Ovary (tissue), 9 donors: ENCODE measurements around the gene PARD3. TPM values are rescaled to one million over a fixed set of nuclear protein-coding genes. Genes with fewer than 3 reads are reported as not detected.

Source experiments
- DNase-seq, 5 donors: peaks; one replicate each; pipeline ENCODE4 v3.0.0-alpha.2; 2019 to 2020
- H3K27ac ChIP-seq, 2 donors: fragments of 200-600 bp; one replicate each; pipeline versions ENCODE4 v1.5.1 to v1.8.0; 2019 to 2022
- H3K27me3 ChIP-seq: fragments of 200-600 bp; one replicate; pipeline ENCODE4 v1.8.0; 2022
- H3K36me3 ChIP-seq: fragments of 200-600 bp; sonication (generic); one replicate; pipeline ENCODE4 v1.5.1; 2019
- H3K4me1 ChIP-seq: one replicate; pipeline ENCODE4 v1.8.1; 2013; ENCODE audit warnings: mild to moderate bottlenecking, moderate library complexity; ENCODE audit not compliant: insufficient read depth
- H3K4me3 ChIP-seq: fragments of 200-600 bp; sonication (generic); one replicate; pipeline ENCODE4 v1.5.1; 2017
- H3K9me3 ChIP-seq, 2 donors: fragments of 200-600 bp in 1 of 2; sonication (generic) in 1 of 2; one replicate each; pipeline versions ENCODE4 v1.5.1 to v1.8.1; 2013 to 2019; ENCODE audit warnings: mild to moderate bottlenecking in 1 of 2, moderate library complexity in 1 of 2
- EP300 ChIP-seq: sonication (generic); formaldehyde crosslinking; IDR thresholded peaks from one replicate; pipeline ENCODE4 v1.6.1; 2017; ENCODE audit warnings: antibody characterized with exemption
- POLR2A ChIP-seq: fragments of 450-650 bp; IDR thresholded peaks from one replicate; pipeline ENCODE4 v1.6.1; 2017; ENCODE audit warnings: antibody characterized with exemption, mild to moderate bottlenecking, moderate library complexity
- WGBS, 3 donors: extraction: QIAGEN DNeasy Blood & Tissue Kit in 1 of 3; methylation state at CpG; one replicate each; pipeline versions ENCODE4 v1.1.5 to v1.1.7; 2013 to 2017; 5-methylcytosine and 5-hydroxymethylcytosine counted together
- intact Hi-C, 4 donors: fragments of 100-400 bp; cut with DNase I; formaldehyde crosslinking; loops; one replicate each; pipeline versions ENCODE4 v1.11.0 to v1.15.1; 2022 to 2023
- polyA plus RNA-seq, 2 donors: library from polyadenylated mRNA; stranded (reverse); fragments of 200-250 nt in 1 of 2; fragments of 350-450 nt in 1 of 2; fragmentation: Illumina TruSeq in 1 of 2; extraction: RNeasy Lipid Tissue Mini Kit (QIAGEN cat#74804) in 1 of 2; gene quantifications; one replicate each; pipeline ENCODE4 v1.2.3, GENCODE V29; 2013 to 2014
- total RNA-seq, 7 donors: library from RNA; depleted of rRNA in 2 of 7; stranded (reverse); fragments of >200 nt in 2 of 7; fragmentation: NEBNext Ultra II Directional in 3 of 7; extraction: Animal tissue kit (Norgen Biotek cat#: 25700) in 3 of 7; gene quantifications; one replicate each; pipeline versions ENCODE4 v1.1.0 to v1.2.4, GENCODE V29; 2016 to 2023
- TF ChIP-seq, protein P1 (sequence below), 3 donors: fragments of 450-650 bp in 2 of 3; fragments of 200-600 bp in 1 of 3; IDR thresholded peaks; one replicate each; pipeline versions ENCODE4 v1.5.1 to v1.8.0; 2016 to 2022; ENCODE audit warnings: antibody characterized with exemption in 3 of 3, mild to moderate bottlenecking in 1 of 3
- donor health status: DM: no; HTN: no; CAD: no; lungs with moderate emphysema.
- donor health status: DM: no; HTN: no; CAD: no.
- donor health status: Bipolar disorder and iron deficiency.
- donor health status: DM: yes; HTN: yes; CAD: no.
- donor health status: DM: no; HTN: no; CAD: no.
- donor health status: DM: yes; HTN: yes; CAD: no.

The PARD3 gene
- total and polyA plus RNA-seq, 9 donors, result 31.8 to 92.3 (median 67.1) TPM

DNA sequence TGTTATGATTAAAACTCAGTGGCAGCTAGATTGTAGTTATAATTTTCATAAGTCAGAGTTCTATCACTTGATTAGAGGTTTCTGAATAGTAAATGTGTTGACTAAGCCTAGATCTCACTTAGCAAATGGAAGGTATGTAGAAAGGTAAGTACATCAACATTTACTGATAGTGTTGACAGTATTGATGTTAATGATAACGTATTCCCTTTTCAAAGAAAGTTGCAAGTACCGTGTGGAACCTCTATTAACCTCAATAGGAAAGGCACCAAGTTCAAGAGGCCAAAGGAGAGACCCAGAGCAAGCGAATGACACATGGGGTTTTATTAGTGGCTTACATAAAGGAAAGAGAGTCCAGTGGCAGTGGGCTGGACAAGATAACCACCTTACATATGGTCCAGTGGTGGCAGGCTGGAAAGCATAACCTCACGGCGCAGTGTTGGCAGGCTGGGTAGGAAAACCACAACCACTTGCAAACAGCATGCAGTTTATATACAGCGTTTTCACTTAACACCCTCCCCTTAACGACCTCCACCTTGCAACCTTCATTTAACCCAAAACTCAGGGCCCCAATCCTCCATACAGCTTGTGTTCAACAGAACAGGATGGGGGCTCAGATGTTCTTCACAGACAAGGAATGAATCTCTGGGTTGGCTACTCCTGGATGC lies 611.0 kb downstream of the PARD3 start:
- intact Hi-C loops, result no loop called here
- H3K27me3 ChIP-seq, result no peaks in the 10 kb centered on the region
- TF ChIP-seq POLR2A, result no peak
- no peak for TF ChIP-seq EP300
- TF ChIP-seq, protein P1, sequence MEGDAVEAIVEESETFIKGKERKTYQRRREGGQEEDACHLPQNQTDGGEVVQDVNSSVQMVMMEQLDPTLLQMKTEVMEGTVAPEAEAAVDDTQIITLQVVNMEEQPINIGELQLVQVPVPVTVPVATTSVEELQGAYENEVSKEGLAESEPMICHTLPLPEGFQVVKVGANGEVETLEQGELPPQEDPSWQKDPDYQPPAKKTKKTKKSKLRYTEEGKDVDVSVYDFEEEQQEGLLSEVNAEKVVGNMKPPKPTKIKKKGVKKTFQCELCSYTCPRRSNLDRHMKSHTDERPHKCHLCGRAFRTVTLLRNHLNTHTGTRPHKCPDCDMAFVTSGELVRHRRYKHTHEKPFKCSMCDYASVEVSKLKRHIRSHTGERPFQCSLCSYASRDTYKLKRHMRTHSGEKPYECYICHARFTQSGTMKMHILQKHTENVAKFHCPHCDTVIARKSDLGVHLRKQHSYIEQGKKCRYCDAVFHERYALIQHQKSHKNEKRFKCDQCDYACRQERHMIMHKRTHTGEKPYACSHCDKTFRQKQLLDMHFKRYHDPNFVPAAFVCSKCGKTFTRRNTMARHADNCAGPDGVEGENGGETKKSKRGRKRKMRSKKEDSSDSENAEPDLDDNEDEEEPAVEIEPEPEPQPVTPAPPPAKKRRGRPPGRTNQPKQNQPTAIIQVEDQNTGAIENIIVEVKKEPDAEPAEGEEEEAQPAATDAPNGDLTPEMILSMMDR (IDR thresholded peaks at IDR 0.05), result no peak
- H3K36me3 ChIP-seq, result no peaks in the 10 kb centered on the region
- 89 to 91% (median 90%) methylated on average over 7 of the region's 7 CpGs for WGBS, 3 donors
- DNase-seq, result no peak
- no peaks in the 10 kb centered on the region for H3K9me3 ChIP-seq
- H3K4me3 ChIP-seq, result no peak overlapping the region
- no peak overlapping the region for H3K27ac ChIP-seq
- H3K4me1 ChIP-seq, result no peaks in the 10 kb centered on the region

DNA sequence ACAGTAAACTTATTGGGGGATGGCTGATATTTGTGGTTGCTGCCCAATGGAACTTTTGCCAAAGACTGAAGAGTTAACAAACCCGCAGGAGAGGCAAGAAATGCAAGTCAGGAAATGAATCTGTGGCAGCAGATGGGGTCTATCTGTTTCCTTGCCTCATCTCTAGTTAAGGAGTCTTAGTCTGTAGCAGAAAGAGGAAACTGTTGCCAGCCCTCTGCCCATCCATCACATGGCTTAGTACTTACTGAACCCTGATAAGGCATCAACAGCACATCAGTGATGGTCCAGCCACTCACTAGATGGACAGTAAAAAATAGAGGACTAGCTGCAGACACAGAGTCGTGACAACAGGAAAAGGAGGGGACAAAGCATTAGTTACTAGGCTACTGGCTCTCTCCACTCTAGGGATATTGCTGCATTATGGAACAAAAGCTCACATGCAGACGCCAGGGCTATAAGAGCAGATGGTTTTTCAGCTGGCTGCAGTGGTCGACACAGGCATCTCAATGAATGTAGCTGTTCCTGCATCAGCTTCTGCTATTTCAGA lies 614.7 kb downstream of the PARD3 start:
- intact Hi-C loops, result no loop called here
- 52 to 56% (median 54%) methylated on average over 4 of the region's 4 CpGs for WGBS, 3 donors
- Histone ChIP-seq H3K4me1 (no peaks in the 10 kb centered on the region), H3K27me3 (no peaks in the 10 kb centered on the region), H3K36me3 (no peaks in the 10 kb centered on the region), H3K4me3 (no peak overlapping the region), H3K9me3 (no peaks in the 10 kb centered on the region), H3K27ac (no peak overlapping the region)
- DNase-seq, result no peak
- TF ChIP-seq EP300 (no peak), POLR2A (no peak)
- TF ChIP-seq, protein P1 (IDR thresholded peaks at IDR 0.05), result no peak

DNA sequence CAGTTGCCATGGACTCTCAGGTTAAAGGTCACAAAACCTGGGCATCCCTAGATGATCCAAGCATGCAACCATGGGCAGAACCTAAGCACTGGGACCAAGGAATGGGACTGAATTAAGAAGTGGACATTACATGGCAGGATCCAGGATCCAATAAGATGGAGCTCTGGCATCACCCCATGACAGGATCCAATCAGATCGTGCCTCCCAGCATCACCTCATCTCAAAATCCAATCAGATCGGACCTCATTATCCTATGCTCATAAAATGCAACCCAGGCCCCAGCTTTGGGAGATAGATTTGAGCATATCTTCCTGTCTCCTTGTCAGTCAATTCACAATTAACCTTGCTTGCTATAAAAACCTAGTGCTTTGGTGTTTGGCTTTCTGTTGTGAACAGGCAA lies 616.1 kb downstream of the PARD3 start:
- H3K9me3 ChIP-seq, result no peaks in the 10 kb centered on the region
- WGBS, 3 donors, result 94 to 97% (median 97%) methylated on average over 2 of the region's 2 CpGs
- intact Hi-C loops, result no loop called here
- TF ChIP-seq EP300, result no peak
- TF ChIP-seq POLR2A, result no peak
- TF ChIP-seq, protein P1 (IDR thresholded peaks at IDR 0.05), result no peak
- no peaks in the 10 kb centered on the region for H3K27me3 ChIP-seq
- no peaks in the 10 kb centered on the region for H3K4me1 ChIP-seq
- no peak overlapping the region for H3K27ac ChIP-seq
- no peak for DNase-seq
- no peak overlapping the region for H3K4me3 ChIP-seq
- H3K36me3 ChIP-seq, result no peaks in the 10 kb centered on the region

DNA sequence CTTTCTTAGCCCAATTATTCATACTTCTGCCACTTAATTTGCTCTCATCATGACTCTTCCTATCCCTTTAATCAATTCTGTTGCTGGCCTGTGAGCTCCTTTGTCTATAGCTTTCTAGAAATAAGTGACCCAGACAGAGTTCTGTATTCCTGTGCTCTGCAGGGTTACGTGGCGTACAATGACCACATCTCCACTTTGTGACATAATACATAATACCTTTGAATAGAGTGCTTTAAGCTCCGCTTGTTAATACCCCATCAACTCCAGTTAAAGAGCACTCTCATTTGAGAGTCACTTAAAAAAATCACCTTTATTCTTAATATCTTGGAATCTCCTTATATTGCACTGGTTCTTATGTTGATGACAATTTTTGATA lies 619.0 kb downstream of the PARD3 start:
- no peaks in the 10 kb centered on the region for H3K27me3 ChIP-seq
- intact Hi-C loops, result no loop called here
- H3K4me3 ChIP-seq, result no peak overlapping the region
- H3K27ac ChIP-seq, result no peak overlapping the region
- no peaks in the 10 kb centered on the region for H3K36me3 ChIP-seq
- H3K9me3 ChIP-seq, result no peaks in the 10 kb centered on the region
- DNase-seq, result no peak
- whole genome bisulfite sequencing, 3 donors, result 95 to 99% (median 98%) methylated on average over 3 of the region's 3 CpGs
- TF ChIP-seq, protein P1 (IDR thresholded peaks at IDR 0.05), result no peak
- TF ChIP-seq POLR2A, result no peak
- TF ChIP-seq EP300, result no peak
- no peaks in the 10 kb centered on the region for H3K4me1 ChIP-seq
